ENCODE data around the gene KEAP1. TPM values are rescaled to one million over a fixed set of nuclear protein-coding genes. Genes with fewer than 3 reads are reported as not detected.

Gene KEAP1
- total RNA-seq, 4 donors from 2014 or later = 39.7 to 127 (median 56.8) TPM

GRCh38 chr19:10505583-10506229, 2.5 kb upstream of the KEAP1 start:
- Histone ChIP-seq H3K36me3 (no peaks in the 10 kb centered on the region), H3K4me3 (no peak overlapping the region), H3K9me3 (no peaks in the 10 kb centered on the region), H3K27me3 (no peaks in the 10 kb centered on the region), H3K4me1 (peaks cover 0 to 3% of the 10 kb centered on the region in 2 donors), H3K27ac (no peak overlapping the region)
- DNase-seq = peak; percentile 66 to 70
- no peak for TF ChIP-seq POLR2A (IDR thresholded peaks at IDR 0.05)
- TF ChIP-seq, protein P1, sequence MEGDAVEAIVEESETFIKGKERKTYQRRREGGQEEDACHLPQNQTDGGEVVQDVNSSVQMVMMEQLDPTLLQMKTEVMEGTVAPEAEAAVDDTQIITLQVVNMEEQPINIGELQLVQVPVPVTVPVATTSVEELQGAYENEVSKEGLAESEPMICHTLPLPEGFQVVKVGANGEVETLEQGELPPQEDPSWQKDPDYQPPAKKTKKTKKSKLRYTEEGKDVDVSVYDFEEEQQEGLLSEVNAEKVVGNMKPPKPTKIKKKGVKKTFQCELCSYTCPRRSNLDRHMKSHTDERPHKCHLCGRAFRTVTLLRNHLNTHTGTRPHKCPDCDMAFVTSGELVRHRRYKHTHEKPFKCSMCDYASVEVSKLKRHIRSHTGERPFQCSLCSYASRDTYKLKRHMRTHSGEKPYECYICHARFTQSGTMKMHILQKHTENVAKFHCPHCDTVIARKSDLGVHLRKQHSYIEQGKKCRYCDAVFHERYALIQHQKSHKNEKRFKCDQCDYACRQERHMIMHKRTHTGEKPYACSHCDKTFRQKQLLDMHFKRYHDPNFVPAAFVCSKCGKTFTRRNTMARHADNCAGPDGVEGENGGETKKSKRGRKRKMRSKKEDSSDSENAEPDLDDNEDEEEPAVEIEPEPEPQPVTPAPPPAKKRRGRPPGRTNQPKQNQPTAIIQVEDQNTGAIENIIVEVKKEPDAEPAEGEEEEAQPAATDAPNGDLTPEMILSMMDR (IDR thresholded peaks at IDR 0.05) = peak; percentile 53 to 68 (median 64)
- intact Hi-C loops (cut with DNase I; ENCODE audit: low total_unique reads) = no loop called here

- H3K36me3 ChIP-seq = no peaks in the 10 kb centered on the region
- TF ChIP-seq POLR2A (IDR thresholded peaks at IDR 0.05) = peak; percentile 53 to 79
- TF ChIP-seq, protein P1 (IDR thresholded peaks at IDR 0.05) = peak in 3 of 4 experiments; percentile 11 to 45 (median 20)
- H3K9me3 ChIP-seq = no peaks in the 10 kb centered on the region
- H3K4me3 ChIP-seq = peak overlapping the region; percentile 73 to 79
- H3K27me3 ChIP-seq = no peaks in the 10 kb centered on the region
- peak; percentile 92 for DNase-seq
- peak overlapping the region; percentile 89 for H3K27ac ChIP-seq
- peaks cover 0 to 10% of the 10 kb centered on the region in 2 donors for H3K4me1 ChIP-seq
- intact Hi-C loops (cut with DNase I; ENCODE audit: low total_unique reads) = no loop called here
These were observed 593 bp downstream of the KEAP1 start for GRCh38 chr19:10502524-10503001.

- Histone ChIP-seq H3K27me3 (no peaks in the 10 kb centered on the region), H3K36me3 (no peaks in the 10 kb centered on the region), H3K27ac (peak overlapping the region; percentile 89), H3K4me1 (peaks cover 0 to 10% of the 10 kb centered on the region in 2 donors), H3K9me3 (no peaks in the 10 kb centered on the region), H3K4me3 (peak overlapping the region; percentile 73 to 79)
- intact Hi-C loops (cut with DNase I; ENCODE audit: low total_unique reads) = no loop called here
- peak; percentile 62 to 68 for DNase-seq
- no peak for TF ChIP-seq POLR2A (IDR thresholded peaks at IDR 0.05)
- TF ChIP-seq, protein P1 (IDR thresholded peaks at IDR 0.05) = no peak
These were observed 1.1 kb downstream of the KEAP1 start for GRCh38 chr19:10501971-10502523.

GRCh38 chr19:10500247-10500592, 2.9 kb downstream of the KEAP1 start:
- Histone ChIP-seq H3K4me3 (no peak overlapping the region), H3K36me3 (no peaks in the 10 kb centered on the region), H3K27ac (no peak overlapping the region), H3K4me1 (peaks cover 0 to 10% of the 10 kb centered on the region in 2 donors), H3K9me3 (no peaks in the 10 kb centered on the region), H3K27me3 (no peaks in the 10 kb centered on the region)
- TF ChIP-seq, protein P1 (IDR thresholded peaks at IDR 0.05) = no peak
- intact Hi-C loops (cut with DNase I; ENCODE audit: low total_unique reads) = no loop called here
- DNase-seq = no peak

DNA sequence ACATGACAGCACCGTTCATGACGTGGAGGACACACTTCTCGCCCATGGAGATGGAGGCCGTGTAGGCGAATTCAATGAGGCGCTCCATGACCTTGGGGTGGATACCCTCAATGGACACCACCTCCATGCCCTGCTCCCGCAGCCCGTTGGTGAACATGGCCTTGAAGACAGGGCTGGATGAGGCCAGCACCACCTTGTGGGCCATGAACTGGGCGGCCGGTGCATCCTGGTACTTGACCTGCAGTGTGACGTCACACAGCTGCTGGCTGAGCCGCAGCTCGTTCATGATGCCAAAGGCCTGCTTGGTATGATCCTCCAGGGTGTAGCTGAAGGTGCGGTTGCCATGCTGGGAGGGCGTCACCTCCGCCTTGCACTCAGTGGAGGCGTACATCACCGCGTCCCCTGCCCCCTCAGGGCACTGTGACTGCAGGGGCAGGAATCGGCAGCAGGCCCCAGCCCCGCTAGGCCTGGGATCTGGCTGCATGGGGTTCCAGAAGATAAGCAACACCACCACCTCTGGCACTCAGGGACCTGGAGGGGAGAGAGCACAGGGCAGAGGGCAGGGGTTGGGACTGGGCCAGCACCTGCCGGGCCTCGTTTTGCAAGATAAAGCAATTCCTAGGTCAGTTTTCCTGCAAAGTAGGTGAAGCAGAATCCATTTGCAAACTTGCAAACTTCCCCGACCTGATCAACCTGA, 3.5 kb downstream of the KEAP1 start:
- DNase-seq = no peak
- Histone ChIP-seq H3K4me3 (no peak overlapping the region), H3K36me3 (no peaks in the 10 kb centered on the region), H3K4me1 (peaks cover 0 to 10% of the 10 kb centered on the region in 2 donors), H3K27me3 (no peaks in the 10 kb centered on the region), H3K27ac (no peak overlapping the region), H3K9me3 (no peaks in the 10 kb centered on the region)
- TF ChIP-seq, protein P1 (IDR thresholded peaks at IDR 0.05) = no peak
- no peak for TF ChIP-seq POLR2A (IDR thresholded peaks at IDR 0.05)
- intact Hi-C loops (cut with DNase I; ENCODE audit: low total_unique reads) = no loop called here
